Vagina (tissue), 2 donors: ENCODE measurements around the gene DUSP21.

ENCODE experiments used
- CTCF ChIP-seq, 3 experiments: fragments of 450-650 bp in 2 of 3; fragments of 200-600 bp in 1 of 3; sonication (generic) in 1 of 3; IDR thresholded peaks; one replicate each; pipeline ENCODE4 v1.5.1; 2017 to 2019; ENCODE audit warnings: antibody characterized with exemption in 3 of 3, mild to moderate bottlenecking in 2 of 3, moderate library complexity in 2 of 3
- POLR2A ChIP-seq, 2 donors: fragments of 450-650 bp; IDR thresholded peaks; one replicate each; pipeline ENCODE4 v1.6.1; 2017; ENCODE audit warnings: antibody characterized with exemption in 2 of 2, mild to moderate bottlenecking in 2 of 2, moderate library complexity in 2 of 2
- POLR2AphosphoS5 ChIP-seq, 2 donors: sonication (generic); formaldehyde crosslinking; IDR thresholded peaks; one replicate each; pipeline ENCODE4 v1.9.0; 2017; ENCODE audit warnings: antibody characterized with exemption in 2 of 2, mild to moderate bottlenecking in 2 of 2, low read depth in 1 of 2; ENCODE audit not compliant: insufficient read depth in 1 of 2

- no peak for TF ChIP-seq CTCF (IDR thresholded peaks at IDR 0.05)
- TF ChIP-seq POLR2A (IDR thresholded peaks at IDR 0.05), result no peak
- no peak for TF ChIP-seq POLR2AphosphoS5 (IDR thresholded peaks at IDR 0.05; ENCODE audit: insufficient read depth in 1 of 2, low read depth in 1 of 2)
These were observed 41.1 kb downstream of the DUSP21 start for GRCh38 chrX:44884944-44885343.
